Mammary epithelial cell (primary cell): ENCODE results near the gene CCND3.

Experiments used
- CTCF ChIP-seq, 2 donors: IDR thresholded peaks in 1 of 2; conservative IDR thresholded peaks in 1 of 2; 2 replicates each; pipeline ENCODE4 v1.5.1; 2011 to 2012; ENCODE audit warnings: inconsistent platforms in 2 of 2, low read length in 2 of 2, mild to moderate bottlenecking in 2 of 2, control low read depth in 1 of 2, low read depth in 1 of 2; ENCODE audit not compliant: insufficient read depth in 1 of 2; ENCODE audit errors: extremely low read depth in 1 of 2
- EZH2 ChIP-seq: IDR thresholded peaks from 2 replicates; pipeline ENCODE4 v1.6.1; 2012; ENCODE audit warnings: low read length, inconsistent platforms, borderline replicate concordance

GRCh38 chr6:41937472-41937860 lies 4.1 kb downstream of the CCND3 start:
- TF ChIP-seq EZH2 = no peak
- no peak for TF ChIP-seq CTCF (conservative IDR thresholded peaks at IDR 0.05 in 1 of 2, IDR thresholded peaks at IDR 0.05 in 1 of 2; ENCODE audit: extremely low read depth in 1 of 2, insufficient read depth in 1 of 2, low read depth in 1 of 2, low read length in 2 of 2)
